RWPE2 (cell line): ENCODE measurements around the gene TAF5L.

Experiments used
- ATAC-seq: fragments of 200-7000 bp; cut with Tn5 transposase; 3 replicates; pipeline ENCODE4 v1.9.1; 2021; ENCODE audit warnings: low read depth
- DNase-seq: peaks from one replicate; pipeline ENCODE4 v3.0.0-alpha.2; 2020; ENCODE audit warnings: low spot score
- H3K27ac ChIP-seq: fragments of 450-650 bp; 2 replicates; pipeline ENCODE4 v1.5.1; 2017; ENCODE audit warnings: mild to moderate bottlenecking; ENCODE audit not compliant: poor library complexity, severe bottlenecking
- H3K27me3 ChIP-seq: fragments of 250-450 bp; sonication (Bioruptor Pico); 2 replicates; pipeline ENCODE4 v1.5.1; 2021; ENCODE audit warnings: mild to moderate bottlenecking, moderate library complexity; ENCODE audit not compliant: insufficient read depth, poor library complexity, severe bottlenecking
- H3K36me3 ChIP-seq: fragments of 250-450 bp; sonication (Bioruptor Pico); 2 replicates; pipeline ENCODE4 v1.5.1; 2020; ENCODE audit warnings: low read depth, mild to moderate bottlenecking, moderate library complexity
- H3K4me1 ChIP-seq: fragments of 250-450 bp; sonication (Bioruptor Pico); 2 replicates; pipeline ENCODE4 v1.5.1; 2021; ENCODE audit warnings: mild to moderate bottlenecking, moderate library complexity; ENCODE audit not compliant: insufficient read depth, poor library complexity, severe bottlenecking
- H3K4me3 ChIP-seq: fragments of 250-450 bp; sonication (Bioruptor Pico); 2 replicates; pipeline ENCODE4 v1.5.1; 2021; ENCODE audit warnings: mild to moderate bottlenecking, moderate library complexity; ENCODE audit not compliant: severe bottlenecking
- H3K9me3 ChIP-seq: fragments of 250-450 bp; sonication (Bioruptor Pico); 2 replicates; pipeline ENCODE4 v1.5.1; 2021; ENCODE audit warnings: mild to moderate bottlenecking, moderate library complexity; ENCODE audit not compliant: severe bottlenecking
- CTCF ChIP-seq: fragments of 450-650 bp; IDR thresholded peaks from one replicate; pipeline ENCODE4 v1.5.1; 2017; ENCODE audit warnings: mild to moderate bottlenecking, moderate library complexity; ENCODE audit not compliant: poor library complexity, severe bottlenecking

Gene TAF5L

GRCh38 chr1:229578168-229579058 lies 47.5 kb downstream of the TAF5L start:
- no peaks in the 10 kb centered on the region for H3K36me3 ChIP-seq
- H3K4me3 ChIP-seq, result no peak overlapping the region
- no peaks in the 10 kb centered on the region for H3K9me3 ChIP-seq
- no peak for ATAC-seq
- H3K27me3 ChIP-seq, result no peaks in the 10 kb centered on the region
- no peak overlapping the region for H3K27ac ChIP-seq
- DNase-seq, result no peak
- H3K4me1 ChIP-seq, result no peaks in the 10 kb centered on the region
- no peak for TF ChIP-seq CTCF

- Histone ChIP-seq H3K4me3 (no peak overlapping the region), H3K27me3 (no peaks in the 10 kb centered on the region)
- DNase-seq, result no peak
Observed at GRCh38 chr1:229574679-229575442, 51.1 kb downstream of the TAF5L start.

GRCh38 chr1:229572286-229572685 lies 53.6 kb downstream of the TAF5L start:
- Histone ChIP-seq H3K4me3 (no peak overlapping the region), H3K36me3 (no peaks in the 10 kb centered on the region), H3K4me1 (no peaks in the 10 kb centered on the region), H3K27me3 (no peaks in the 10 kb centered on the region), H3K27ac (no peak overlapping the region), H3K9me3 (no peaks in the 10 kb centered on the region)
- ATAC-seq (no peak), DNase-seq (no peak)
- TF ChIP-seq CTCF, result no peak

More at GRCh38 chr1:229574679-229575442, 51.1 kb downstream of the TAF5L start:
- no peak for TF ChIP-seq CTCF
- Histone ChIP-seq H3K4me1 (no peaks in the 10 kb centered on the region), H3K9me3 (no peaks in the 10 kb centered on the region), H3K27ac (no peak overlapping the region), H3K36me3 (no peaks in the 10 kb centered on the region)
- no peak for ATAC-seq

- Histone ChIP-seq H3K4me3 (no peak overlapping the region), H3K9me3 (no peaks in the 10 kb centered on the region), H3K27ac (no peak overlapping the region), H3K36me3 (no peaks in the 10 kb centered on the region), H3K27me3 (no peaks in the 10 kb centered on the region), H3K4me1 (no peaks in the 10 kb centered on the region)
- no peak for DNase-seq
- ATAC-seq, result no peak
- no peak for TF ChIP-seq CTCF
Observed at GRCh38 chr1:229570891-229571516, 54.9 kb downstream of the TAF5L start.
